Forelimb muscle (tissue), 1 donor: ENCODE measurements around the gene NPDC1. TPM values are rescaled to one million over a fixed set of nuclear protein-coding genes. Genes with fewer than 3 reads are reported as not detected.

ENCODE experiments used
- DNase-seq: peaks from one replicate; pipeline ENCODE4 v3.0.0-alpha.2; 2013; ENCODE audit warnings: low read depth
- polyA plus RNA-seq: library from polyadenylated mRNA; unstranded; fragments of 120-200 nt; gene quantifications from one replicate; pipeline ENCODE4 v1.2.1, GENCODE V29; 2013; ENCODE audit not compliant: insufficient read length

Gene NPDC1
- polyA plus RNA-seq, 1 donor = 40.9 TPM

- no peak for DNase-seq
Measured at GRCh38 chr9:137056739-137057415, 10.9 kb upstream of the NPDC1 start.

GRCh38 chr9:137055385-137056364 lies 9.7 kb upstream of the NPDC1 start:
- peak; percentile 60 for DNase-seq

GRCh38 chr9:137054932-137055384 lies 9.0 kb upstream of the NPDC1 start:
- no peak for DNase-seq

GRCh38 chr9:137053944-137054931 lies 8.3 kb upstream of the NPDC1 start, which contains the start of gene ENTPD2:
TSS of gene ENTPD2 (minus strand) at chr9:137054061. CDS start at chr9:137053997, 64 bp downstream.
- no peak for DNase-seq

- DNase-seq = no peak
Measured at GRCh38 chr9:137052998-137053943, 7.3 kb upstream of the NPDC1 start.

- DNase-seq = no peak
Measured at GRCh38 chr9:137052293-137052692, 6.3 kb upstream of the NPDC1 start.

- no peak for DNase-seq
Measured at GRCh38 chr9:137051145-137051724, 5.3 kb upstream of the NPDC1 start.

- no peak for DNase-seq
Measured at GRCh38 chr9:137050570-137050969, 4.6 kb upstream of the NPDC1 start.

GRCh38 chr9:137049544-137050449 lies 3.8 kb upstream of the NPDC1 start:
- no peak for DNase-seq

- DNase-seq = no peak
Measured at GRCh38 chr9:137048655-137049543, 2.9 kb upstream of the NPDC1 start.

GRCh38 chr9:137045294-137046087 lies 486 bp downstream of the NPDC1 start:
- DNase-seq = no peak

GRCh38 chr9:137044502-137045177 lies 1.3 kb downstream of the NPDC1 start:
- DNase-seq = no peak

- DNase-seq = no peak
Measured at GRCh38 chr9:137044037-137044436, 1.9 kb downstream of the NPDC1 start.

GRCh38 chr9:137042751-137043727 lies 2.9 kb downstream of the NPDC1 start:
- DNase-seq = no peak

GRCh38 chr9:137041124-137041523 lies 4.9 kb downstream of the NPDC1 start:
- no peak for DNase-seq
